SK-N-MC (cell line): ENCODE data around the gene SMARCD3.

Experiments
- EZH2 ChIP-seq: fragments of 200-600 bp; sonication (generic); IDR thresholded peaks from one replicate; pipeline ENCODE4 v1.6.1; 2017; ENCODE audit warnings: antibody characterized with exemption
- FOXP2 ChIP-seq: optimal IDR thresholded peaks from 2 replicates; pipeline ENCODE3; 2011; ENCODE audit warnings: mild to moderate bottlenecking, moderate library complexity; ENCODE audit not compliant: insufficient read depth; ENCODE audit errors: extremely low read length, control extremely low read depth
- POLR2AphosphoS5 ChIP-seq: IDR thresholded peaks from 2 replicates; pipeline ENCODE4 v1.6.1; 2012; ENCODE audit warnings: mild to moderate bottlenecking, low read depth, low read length, borderline replicate concordance

DNA sequence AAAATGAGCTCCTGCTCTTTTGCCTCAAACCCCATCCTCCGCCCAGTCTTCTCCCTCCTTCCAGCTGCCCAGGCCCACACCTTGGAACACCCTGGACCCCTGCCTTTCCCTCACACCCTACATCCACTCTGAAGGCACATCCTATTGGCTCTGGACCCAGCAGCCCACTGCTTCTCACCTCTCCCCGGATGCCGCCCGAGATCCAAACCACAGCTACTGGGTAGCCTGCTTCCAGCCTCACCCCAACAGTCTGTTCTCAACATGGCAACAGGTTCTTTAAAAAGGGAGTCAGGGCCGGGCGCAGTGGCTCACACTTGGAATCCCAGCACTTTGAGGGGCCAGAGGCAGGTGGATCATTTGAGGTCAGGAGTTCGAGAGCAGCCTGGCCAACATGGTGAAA lies 9.5 kb upstream of the SMARCD3 start:
- TF ChIP-seq POLR2AphosphoS5 (no peak), EZH2 (no peak), FOXP2 (no peak)
